MCF 10A (cell line): ENCODE results near the gene CSAD. TPM values are rescaled to one million over a fixed set of nuclear protein-coding genes. Genes with fewer than 3 reads are reported as not detected.
A peak's percentile ranks its signal among the peaks of the same experiment; 100 is the strongest.
"Not testable (repeated sequence)": the region's sequence is repeated elsewhere in the genome, so short reads cannot be mapped to it uniquely, and the experiment has no call there.

Source experiments
- BruUV-seq: library from RNA; stranded (reverse); fragments of 400-500 nt; replicated peaks from 2 replicates; lab custom pipeline; 2021; lab: Mats Ljungman, UMichigan
- CTCF ChIA-PET: fragments of 300-600 bp; sonication (Branson Sonifier 250); formaldehyde crosslinking; extraction: SDS; loops from one replicate; lab custom pipeline; 2021; ENCODE audit warnings: antibody characterized with exemption, inconsistent platforms; lab: Yijun Ruan, JAX
- POLR2A ChIA-PET: fragments of 300-600, 350-650 bp; sonication (Branson Sonifier 250); formaldehyde crosslinking; extraction: SDS; loops from one replicate; lab custom pipeline; 2020; ENCODE audit warnings: antibody characterized with exemption, inconsistent platforms; lab: Yijun Ruan, JAX
- DNase-seq: peaks from one replicate; pipeline ENCODE4 v3.0.0-alpha.2; 2018; ENCODE audit not compliant: unreplicated experiment
- H3K27ac Mint-ChIP-seq: one replicate; pipeline ENCODE4 v1.8.0; 2022; ENCODE audit warnings: mild to moderate bottlenecking, low read depth, mixed read lengths; ENCODE audit not compliant: unreplicated experiment
- H3K27me3 Mint-ChIP-seq: one replicate; pipeline ENCODE4 v1.8.0; 2022; ENCODE audit warnings: mixed read lengths; ENCODE audit not compliant: insufficient read depth, unreplicated experiment
- H3K36me3 Mint-ChIP-seq: one replicate; pipeline ENCODE4 v1.8.0; 2022; ENCODE audit warnings: mild to moderate bottlenecking, moderate library complexity, mixed read lengths; ENCODE audit not compliant: insufficient read depth, unreplicated experiment
- H3K4me1 Mint-ChIP-seq: one replicate; pipeline ENCODE4 v1.8.0; 2022; ENCODE audit warnings: mixed read lengths; ENCODE audit not compliant: insufficient read depth, unreplicated experiment
- H3K4me3 Mint-ChIP-seq: one replicate; pipeline ENCODE4 v1.8.0; 2022; ENCODE audit warnings: mild to moderate bottlenecking, moderate library complexity, mixed read lengths; ENCODE audit not compliant: unreplicated experiment
- H3K9me3 Mint-ChIP-seq: one replicate; pipeline ENCODE4 v1.8.0; 2022; ENCODE audit warnings: mixed read lengths; ENCODE audit not compliant: unreplicated experiment
- intact Hi-C: fragments of 100-400 bp; cut with micrococcal nuclease; formaldehyde crosslinking; loops from 2 replicates; pipeline ENCODE4 v1.14.1; 2022
- total RNA-seq: library from RNA; stranded (reverse); gene quantifications from 2 replicates; pipeline ENCODE4 v1.2.3, GENCODE V29; 2022
- TF ChIP-seq, protein P1 (sequence below): fragments of 200-600 bp; IDR thresholded peaks from one replicate; pipeline ENCODE4 v1.8.0; 2022; ENCODE audit warnings: antibody characterized with exemption, mild to moderate bottlenecking; ENCODE audit not compliant: unreplicated experiment

Gene CSAD
- total RNA-seq, 1 experiment from 2014 or later = 22.7 TPM

DNA sequence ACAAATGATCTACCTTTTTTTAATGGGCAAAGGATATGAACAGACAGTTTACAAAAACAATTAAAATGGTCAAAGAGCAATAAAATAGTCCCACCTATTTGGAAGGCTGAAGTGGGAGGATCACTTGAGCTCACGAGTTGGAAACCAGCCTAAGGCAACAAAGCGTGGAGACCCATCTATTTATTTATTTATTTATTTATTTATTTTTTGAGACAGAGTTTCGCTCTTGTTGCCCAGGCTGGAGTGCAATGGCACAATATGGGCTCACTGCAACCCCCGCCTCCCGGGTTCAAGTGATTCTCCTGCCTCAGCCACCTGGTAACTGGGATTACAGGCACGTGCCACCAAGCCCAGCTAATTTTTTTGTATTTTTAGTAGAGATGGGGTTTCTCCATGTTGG lies 3.3 kb downstream of the CSAD start:
- POLR2A ChIA-PET, BruUV-seq, DNase-seq, H3K4me3 Mint-ChIP-seq, intact Hi-C loops, H3K27me3 Mint-ChIP-seq, H3K9me3 Mint-ChIP-seq, H3K27ac Mint-ChIP-seq: not testable (repeated sequence)
- peaks cover 28% of the 10 kb centered on the region for H3K36me3 Mint-ChIP-seq
- peaks cover 30% of the 10 kb centered on the region for H3K4me1 Mint-ChIP-seq
- CTCF ChIA-PET = interaction anchor here (0.7 to 1.1 kb wide), 3 partner anchors 18 to 132 kb away, joined by 3 to 4 read pairs (median 3); no protein-coding TSS in a partner anchor

DNA sequence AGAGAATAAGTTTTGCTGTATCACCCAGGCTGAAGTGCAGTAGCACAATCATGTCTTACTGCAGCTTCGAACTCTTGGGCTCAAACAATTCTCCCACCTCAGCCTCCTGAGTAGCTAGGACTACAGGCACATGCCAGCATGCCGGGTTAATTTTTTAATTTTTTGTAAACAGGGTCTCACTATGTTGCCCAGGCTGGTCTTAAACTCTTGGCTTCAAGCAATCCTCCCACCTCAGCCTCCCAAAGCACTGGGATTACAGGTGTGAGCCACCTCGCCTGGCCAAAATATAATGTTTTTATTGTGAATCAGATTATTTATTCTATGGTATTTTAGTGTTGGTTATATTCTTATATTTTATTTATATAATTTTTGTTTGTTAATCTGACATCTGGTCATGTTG lies 4.0 kb downstream of the CSAD start:
- no peak for DNase-seq
- TF ChIP-seq, protein P1, sequence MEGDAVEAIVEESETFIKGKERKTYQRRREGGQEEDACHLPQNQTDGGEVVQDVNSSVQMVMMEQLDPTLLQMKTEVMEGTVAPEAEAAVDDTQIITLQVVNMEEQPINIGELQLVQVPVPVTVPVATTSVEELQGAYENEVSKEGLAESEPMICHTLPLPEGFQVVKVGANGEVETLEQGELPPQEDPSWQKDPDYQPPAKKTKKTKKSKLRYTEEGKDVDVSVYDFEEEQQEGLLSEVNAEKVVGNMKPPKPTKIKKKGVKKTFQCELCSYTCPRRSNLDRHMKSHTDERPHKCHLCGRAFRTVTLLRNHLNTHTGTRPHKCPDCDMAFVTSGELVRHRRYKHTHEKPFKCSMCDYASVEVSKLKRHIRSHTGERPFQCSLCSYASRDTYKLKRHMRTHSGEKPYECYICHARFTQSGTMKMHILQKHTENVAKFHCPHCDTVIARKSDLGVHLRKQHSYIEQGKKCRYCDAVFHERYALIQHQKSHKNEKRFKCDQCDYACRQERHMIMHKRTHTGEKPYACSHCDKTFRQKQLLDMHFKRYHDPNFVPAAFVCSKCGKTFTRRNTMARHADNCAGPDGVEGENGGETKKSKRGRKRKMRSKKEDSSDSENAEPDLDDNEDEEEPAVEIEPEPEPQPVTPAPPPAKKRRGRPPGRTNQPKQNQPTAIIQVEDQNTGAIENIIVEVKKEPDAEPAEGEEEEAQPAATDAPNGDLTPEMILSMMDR = no peak
- ChIA-PET POLR2A (no interaction called here), CTCF (interaction anchor here (1.2 kb wide), 1 partner anchor 110 kb away, joined by 3 read pairs; no protein-coding TSS in a partner anchor)
- no TSS peak for BruUV-seq
- intact Hi-C loops = no loop called here
- H3K4me1 Mint-ChIP-seq = peaks cover 25% of the 10 kb centered on the region
- no peak overlapping the region for H3K4me3 Mint-ChIP-seq
- no peak overlapping the region for H3K27ac Mint-ChIP-seq
- H3K36me3 Mint-ChIP-seq = peaks cover 24% of the 10 kb centered on the region
- no peaks in the 10 kb centered on the region for H3K9me3 Mint-ChIP-seq
- no peaks in the 10 kb centered on the region for H3K27me3 Mint-ChIP-seq

DNA sequence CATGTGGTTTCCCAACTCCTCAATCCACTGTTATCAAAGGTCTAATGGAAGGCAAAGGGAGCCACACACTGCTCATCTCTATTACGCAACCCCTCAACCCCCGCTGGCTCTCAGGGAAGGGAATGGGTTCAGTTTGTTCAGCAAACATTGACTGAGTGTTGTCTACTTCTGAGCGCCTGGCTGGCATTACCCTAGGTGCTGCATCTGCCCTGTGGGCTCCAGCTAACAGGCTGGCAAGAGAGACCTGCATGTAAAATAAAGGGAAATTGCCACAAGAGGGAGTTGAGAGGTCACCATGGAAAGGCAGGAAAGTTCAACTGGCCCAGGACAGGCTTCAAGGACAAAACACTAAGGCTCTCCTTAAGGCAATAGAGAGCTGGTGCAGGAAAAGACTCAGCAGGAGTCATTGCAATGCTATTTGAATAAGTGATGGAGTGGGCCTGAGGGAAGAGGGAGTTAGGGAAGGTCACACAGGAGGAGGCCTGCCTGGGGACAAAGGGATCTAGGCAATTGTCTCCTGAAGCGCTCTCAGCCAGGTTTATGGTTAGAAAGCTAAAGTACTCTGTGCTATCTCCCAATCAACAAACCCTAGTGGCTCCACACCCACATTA lies 5.7 kb downstream of the CSAD start:
- no peak overlapping the region for H3K27ac Mint-ChIP-seq
- peaks cover 23% of the 10 kb centered on the region for H3K4me1 Mint-ChIP-seq
- no peaks in the 10 kb centered on the region for H3K27me3 Mint-ChIP-seq
- BruUV-seq = no TSS peak
- ChIA-PET POLR2A (interaction anchor here (0.7 kb wide), 1 partner anchor 129 kb away, joined by 3 read pairs; no protein-coding TSS in a partner anchor), CTCF (interaction anchor here (1.0 to 2.7 kb wide), 4 partner anchors 11 to 109 kb away, joined by 3 to 8 read pairs (median 5); no protein-coding TSS in a partner anchor)
- peak; percentile 61 for DNase-seq
- no peak overlapping the region for H3K4me3 Mint-ChIP-seq
- intact Hi-C loops = no loop called here
- TF ChIP-seq, protein P1 = peak; percentile 18
- H3K9me3 Mint-ChIP-seq = no peaks in the 10 kb centered on the region
- H3K36me3 Mint-ChIP-seq = peaks cover 24% of the 10 kb centered on the region

DNA sequence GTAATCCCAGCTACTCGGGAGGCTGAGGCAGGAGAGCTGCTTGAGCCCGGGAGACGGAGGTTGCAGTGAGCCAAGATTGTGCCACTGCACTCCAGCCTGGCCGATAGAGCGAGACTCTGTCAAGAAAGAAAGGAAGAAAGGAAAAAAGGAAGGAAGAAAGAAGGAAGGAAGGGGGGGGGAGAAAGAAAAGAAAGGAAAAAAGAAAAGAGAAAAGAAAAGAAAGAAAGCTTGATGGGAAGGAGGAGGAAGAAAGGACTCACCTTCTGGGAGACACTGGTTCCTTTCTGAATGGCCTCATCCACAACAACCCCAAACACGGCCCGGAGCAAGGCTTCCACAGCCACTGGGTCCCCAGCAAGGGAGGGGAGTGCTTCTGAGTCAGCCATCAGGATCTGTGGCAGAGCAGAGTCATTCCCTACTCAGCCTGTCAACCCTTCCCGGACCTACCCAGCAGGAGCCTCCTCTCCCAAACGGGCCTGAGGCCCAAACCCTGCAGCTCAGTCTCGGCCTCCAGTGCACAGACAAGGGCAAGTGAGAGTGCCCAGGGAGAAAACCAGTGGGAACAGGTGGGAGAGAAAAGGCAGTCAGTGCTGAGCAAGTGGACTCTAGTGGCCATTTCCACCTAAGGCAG lies 7.5 kb downstream of the CSAD start:
- intact Hi-C loops = no loop called here
- Mint-ChIP-seq H3K9me3 (no peaks in the 10 kb centered on the region), H3K27me3 (no peaks in the 10 kb centered on the region), H3K4me1 (peaks cover 18% of the 10 kb centered on the region), H3K27ac (no peak overlapping the region), H3K36me3 (peaks cover 22% of the 10 kb centered on the region), H3K4me3 (no peak overlapping the region)
- TF ChIP-seq, protein P1 = no peak
- BruUV-seq = no TSS peak
- ChIA-PET CTCF (interaction anchor here (1.9 to 2.7 kb wide), 2 partner anchors 13 to 108 kb away, joined by 7 to 9 read pairs; no protein-coding TSS in a partner anchor), POLR2A (no interaction called here)
- DNase-seq = no peak
